Stimulated activated CD8-positive, alpha-beta memory T cell treated with anti-CD3 and anti-CD28 coated beads, Interleukin-15, amount 100 ng/mL, for 1 hour (primary cell): ENCODE data around the gene NUP153.
A peak's percentile ranks its signal among the peaks of the same experiment; 100 is the strongest.
"Not testable (repeated sequence)": the region's sequence is repeated elsewhere in the genome, so short reads cannot be mapped to it uniquely, and the experiment has no call there.

Experiments used
- DNase-seq: peaks from one replicate; pipeline ENCODE4 v3.0.0-alpha.2; 2020; ENCODE audit warnings: low read depth

The NUP153 gene

GRCh38 chr6:17714177-17714576, 7.5 kb upstream of the NUP153 start:
- DNase-seq = no peak

GRCh38 chr6:17712576-17712975, 5.9 kb upstream of the NUP153 start:
- no peak for DNase-seq

- no peak for DNase-seq
Measured at GRCh38 chr6:17710331-17710730, 3.6 kb upstream of the NUP153 start.

GRCh38 chr6:17709476-17709875, 2.8 kb upstream of the NUP153 start:
- DNase-seq = no peak

- not testable (repeated sequence) for DNase-seq
Measured at GRCh38 chr6:17708035-17708434, 1.3 kb upstream of the NUP153 start.

- DNase-seq = no peak
Measured at GRCh38 chr6:17707371-17707651, 586 bp upstream of the NUP153 start.

GRCh38 chr6:17705778-17706579, 746 bp downstream of the NUP153 start:
- peak; percentile 53 for DNase-seq

- no peak for DNase-seq
Measured at GRCh38 chr6:17705428-17705777, 1.3 kb downstream of the NUP153 start.

GRCh38 chr6:17703256-17703694, 3.5 kb downstream of the NUP153 start:
- no peak for DNase-seq

- no peak for DNase-seq
Measured at GRCh38 chr6:17700421-17701416, 6.0 kb downstream of the NUP153 start.

- no peak for DNase-seq
Measured at GRCh38 chr6:17691925-17692538, 14.7 kb downstream of the NUP153 start.

GRCh38 chr6:17688481-17688880, 18.2 kb downstream of the NUP153 start:
- no peak for DNase-seq

- DNase-seq = no peak
Measured at GRCh38 chr6:17687136-17687535, 19.6 kb downstream of the NUP153 start.

GRCh38 chr6:17684134-17684533, 22.6 kb downstream of the NUP153 start:
- DNase-seq = no peak

GRCh38 chr6:17683428-17683827, 23.3 kb downstream of the NUP153 start:
- no peak for DNase-seq

GRCh38 chr6:17679726-17680125, 27.0 kb downstream of the NUP153 start:
- no peak for DNase-seq

- no peak for DNase-seq
Measured at GRCh38 chr6:17677602-17678001, 29.1 kb downstream of the NUP153 start.

GRCh38 chr6:17673543-17674254, 33.0 kb downstream of the NUP153 start:
- no peak for DNase-seq

GRCh38 chr6:17672064-17672718, 34.5 kb downstream of the NUP153 start:
- DNase-seq = no peak

- no peak for DNase-seq
Measured at GRCh38 chr6:17666646-17667045, 40.1 kb downstream of the NUP153 start.

- DNase-seq = no peak
Measured at GRCh38 chr6:17665132-17665531, 41.6 kb downstream of the NUP153 start.

- DNase-seq = no peak
Measured at GRCh38 chr6:17663226-17663625, 43.5 kb downstream of the NUP153 start.
